HG03060 (cell line): Measurements from ENCODE around the gene HACD1.

ENCODE experiments used
- ATAC-seq: cut with Tn5 transposase; IDR thresholded peaks from one replicate; pipeline ENCODE4 v1.9.1; 2021; ENCODE audit warnings: low read depth, moderate number of reproducible peaks; ENCODE audit not compliant: unreplicated experiment

Gene HACD1, protein sequence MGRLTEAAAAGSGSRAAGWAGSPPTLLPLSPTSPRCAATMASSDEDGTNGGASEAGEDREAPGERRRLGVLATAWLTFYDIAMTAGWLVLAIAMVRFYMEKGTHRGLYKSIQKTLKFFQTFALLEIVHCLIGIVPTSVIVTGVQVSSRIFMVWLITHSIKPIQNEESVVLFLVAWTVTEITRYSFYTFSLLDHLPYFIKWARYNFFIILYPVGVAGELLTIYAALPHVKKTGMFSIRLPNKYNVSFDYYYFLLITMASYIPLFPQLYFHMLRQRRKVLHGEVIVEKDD

GRCh38 chr10:17617031-17617911 lies at the start of gene HACD1:
Gene HACD1 (minus strand): TSS chr10:17617374. CDS start chr10:17617339, 35 bp downstream.
- ATAC-seq = peak; percentile 51

DNA sequence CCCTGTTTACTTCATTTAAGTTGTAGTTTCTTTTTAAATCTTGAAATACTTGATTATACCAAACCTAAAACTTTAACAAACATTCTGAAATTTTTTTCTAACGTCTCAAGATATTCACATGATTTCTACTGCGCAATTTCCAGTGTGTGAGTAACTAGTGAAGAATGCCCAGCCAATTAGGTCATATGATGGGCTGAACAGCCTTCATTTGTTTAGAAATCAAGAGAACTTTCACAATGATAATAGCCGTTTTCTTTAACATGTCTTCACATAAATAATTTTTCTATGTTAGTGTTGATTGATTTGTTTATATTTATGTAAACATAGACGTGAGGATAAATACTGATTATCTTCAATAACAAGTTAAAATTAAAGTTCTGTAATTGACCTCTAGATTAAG lies 48.6 kb upstream of the HACD1 start:
- no peak for ATAC-seq

DNA sequence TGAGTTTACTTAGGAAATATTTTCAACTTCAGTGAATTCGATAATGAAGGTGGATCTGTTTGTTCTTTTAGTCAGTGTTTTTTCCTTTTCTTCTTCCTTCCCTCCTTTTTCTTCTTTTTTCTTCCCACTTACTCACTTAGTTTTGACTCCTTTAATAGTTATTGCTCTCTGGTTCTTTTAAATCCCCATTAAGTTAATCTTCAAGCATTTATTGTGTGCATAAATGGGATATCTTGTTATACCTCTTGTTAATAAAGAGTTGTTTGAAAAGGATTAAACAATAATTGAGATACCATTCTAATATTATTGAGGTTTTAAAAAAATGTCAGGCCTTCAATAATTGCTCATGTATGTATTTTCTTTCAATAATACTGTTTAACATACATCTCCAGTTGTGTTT lies 46.3 kb upstream of the HACD1 start:
- ATAC-seq = no peak

GRCh38 chr10:17662193-17663138 lies 45.3 kb upstream of the HACD1 start:
- no peak for ATAC-seq

- no peak for ATAC-seq
Observed at GRCh38 chr10:17661510-17661909, 44.3 kb upstream of the HACD1 start.

DNA sequence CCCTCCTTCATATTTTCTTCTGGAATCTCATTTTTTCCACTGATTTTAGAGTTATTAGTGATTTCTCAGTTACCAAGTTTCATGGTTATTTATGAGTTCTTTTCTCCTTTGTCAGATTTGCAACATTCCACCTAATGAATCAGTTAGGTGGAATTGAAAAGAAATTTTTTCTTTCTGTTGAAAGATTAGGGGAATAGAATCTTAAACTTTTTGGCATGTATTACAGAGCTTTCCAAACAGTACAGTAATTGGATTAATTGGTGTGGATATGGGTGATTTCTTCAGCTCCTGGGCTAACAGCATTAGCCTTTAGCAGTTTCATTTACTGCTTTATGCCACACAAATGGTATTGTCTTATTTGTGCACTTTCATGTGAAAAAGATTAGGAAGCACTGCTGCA lies 43.7 kb upstream of the HACD1 start:
- ATAC-seq = no peak

- no peak for ATAC-seq
Observed at GRCh38 chr10:17659365-17659764, 42.2 kb upstream of the HACD1 start.

GRCh38 chr10:17657103-17657500 lies 39.9 kb upstream of the HACD1 start:
- no peak for ATAC-seq

DNA sequence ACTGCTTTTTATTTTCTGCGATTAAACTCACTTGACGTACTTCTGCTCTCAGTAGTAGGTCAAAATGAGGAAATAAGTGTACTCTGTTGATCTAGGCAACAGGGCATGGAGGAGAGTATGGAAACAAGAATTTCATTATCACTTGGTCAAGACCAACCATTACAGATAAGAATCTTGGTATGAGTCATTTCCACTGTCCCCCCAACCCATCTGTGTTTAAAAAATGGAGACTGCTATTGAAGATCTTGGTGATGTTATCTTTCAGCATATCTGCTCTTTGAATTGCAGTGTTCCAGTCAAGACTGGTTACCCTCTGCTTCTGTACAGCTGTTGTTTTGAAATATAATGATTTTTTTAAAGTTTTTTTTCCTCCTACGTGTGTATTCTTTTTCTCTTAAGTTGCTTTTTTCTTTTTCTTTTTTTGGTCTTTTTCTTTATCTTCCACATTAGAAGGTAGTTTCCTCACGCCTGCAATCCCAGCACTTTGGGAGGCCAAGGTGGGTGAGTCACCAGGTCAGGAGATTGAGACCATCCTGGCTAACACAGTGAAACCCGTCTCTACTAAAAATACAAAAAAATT lies 38.5 kb upstream of the HACD1 start:
- peak; percentile 83 for ATAC-seq

DNA sequence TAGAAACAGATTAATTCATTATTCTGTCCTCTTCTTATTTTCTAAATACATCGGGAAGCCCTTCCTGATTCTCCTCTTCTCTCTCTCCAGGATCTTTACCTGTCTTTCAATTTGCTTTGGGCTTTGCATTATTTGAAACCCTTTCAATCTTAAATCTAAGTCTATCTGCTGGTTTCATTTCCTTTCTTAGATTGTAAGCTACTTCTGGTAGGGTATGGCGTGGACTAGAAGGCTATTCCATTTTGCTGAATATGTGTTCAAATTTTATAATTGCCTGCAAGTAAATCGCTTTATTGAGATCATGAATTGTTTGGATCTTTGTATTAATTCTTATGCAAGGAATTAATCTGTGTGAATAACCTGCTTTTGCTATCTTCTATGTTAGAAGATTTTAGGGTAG lies 37.8 kb upstream of the HACD1 start:
- peak; percentile 4 for ATAC-seq

- ATAC-seq = no peak
Observed at GRCh38 chr10:17652585-17652984, 35.4 kb upstream of the HACD1 start.

DNA sequence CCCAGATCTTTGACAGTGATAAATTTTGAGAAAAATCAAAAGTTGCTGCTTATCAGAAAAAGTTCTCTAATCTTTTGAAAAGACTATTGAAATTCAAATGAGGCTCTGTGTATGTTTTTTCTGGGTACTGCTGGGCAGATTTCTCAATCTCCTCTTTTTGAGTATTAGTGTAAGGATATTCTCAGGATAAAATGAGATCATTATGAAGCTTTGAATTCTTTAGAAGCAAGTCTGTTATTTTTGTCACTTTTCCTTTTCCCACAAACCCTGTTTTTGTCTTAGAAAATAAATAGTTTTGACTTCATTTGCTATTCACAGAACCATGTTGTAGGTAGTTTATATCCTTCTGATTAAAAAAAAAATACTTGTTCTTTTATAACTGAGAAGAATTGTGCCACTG lies 34.7 kb upstream of the HACD1 start:
- no peak for ATAC-seq

GRCh38 chr10:17650416-17650815 lies 33.2 kb upstream of the HACD1 start:
- no peak for ATAC-seq

- no peak for ATAC-seq
Observed at GRCh38 chr10:17649836-17650235, 32.7 kb upstream of the HACD1 start.

GRCh38 chr10:17649052-17649451 lies 31.9 kb upstream of the HACD1 start:
- no peak for ATAC-seq

GRCh38 chr10:17648243-17649035 lies 31.3 kb upstream of the HACD1 start:
- ATAC-seq = no peak

DNA sequence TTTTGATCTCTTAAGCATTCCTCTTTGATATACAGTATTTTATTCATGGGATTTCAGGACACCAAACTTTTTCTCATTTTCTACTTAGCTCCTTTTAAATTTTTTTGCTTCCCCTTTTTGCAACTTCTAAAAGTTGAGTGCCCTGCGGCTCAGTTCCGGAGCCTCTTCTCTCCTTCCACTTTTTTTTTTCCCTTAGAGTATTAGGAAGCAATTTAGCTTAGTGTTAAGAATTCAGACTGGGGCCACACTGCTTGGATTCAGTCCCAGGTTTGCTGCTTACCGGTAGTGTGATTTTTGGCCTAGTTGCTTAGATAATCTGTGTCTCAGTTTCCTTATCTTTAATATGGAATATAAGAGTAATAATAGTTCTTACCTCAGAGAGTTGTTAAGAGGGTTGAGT lies 30.2 kb upstream of the HACD1 start:
- no peak for ATAC-seq

- no peak for ATAC-seq
Observed at GRCh38 chr10:17645621-17646345, 28.6 kb upstream of the HACD1 start.

DNA sequence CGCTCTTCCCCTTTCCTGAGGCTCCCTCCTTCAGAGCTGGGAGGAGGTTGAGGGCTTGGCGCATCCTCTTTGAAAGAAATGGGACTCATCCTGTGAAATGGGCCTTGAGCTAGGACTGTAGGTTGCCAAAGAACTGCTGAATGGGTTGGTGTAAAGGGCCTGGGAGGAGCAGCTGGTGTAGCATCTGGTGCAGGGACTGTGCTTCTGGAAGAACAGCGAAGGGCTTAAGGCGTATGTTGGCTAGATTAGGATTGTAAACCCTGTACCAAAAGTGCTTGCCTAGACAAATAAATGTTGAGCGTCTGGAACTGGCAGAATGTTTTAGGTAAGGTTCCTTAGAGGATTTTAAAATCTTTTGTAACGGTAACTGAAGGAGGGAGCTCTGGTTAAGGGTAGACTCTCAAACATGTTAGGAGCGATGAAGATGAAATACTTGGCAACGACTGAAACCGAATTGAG lies 27.3 kb upstream of the HACD1 start:
- peak; percentile 14 for ATAC-seq
